HFF-Myc (cell line): ENCODE measurements around the gene PTPRN2.

ENCODE experiments used
- DNase-seq: peaks from one replicate; pipeline ENCODE4 v3.0.0-alpha.2; 2011; ENCODE audit warnings: low read depth; ENCODE audit errors: extremely low read depth
- H3K4me3 ChIP-seq: replicated peaks from 2 replicates; pipeline ENCODE4 v1.5.1; 2011; ENCODE audit warnings: low read depth, mild to moderate bottlenecking, control low read depth, low read length
- TF ChIP-seq, protein P1 (sequence below): IDR thresholded peaks from 2 replicates; pipeline ENCODE4 v1.5.1; 2012; ENCODE audit warnings: mild to moderate bottlenecking, low read depth, low read length, control low read depth; ENCODE audit errors: missing control alignments

The PTPRN2 gene

DNA sequence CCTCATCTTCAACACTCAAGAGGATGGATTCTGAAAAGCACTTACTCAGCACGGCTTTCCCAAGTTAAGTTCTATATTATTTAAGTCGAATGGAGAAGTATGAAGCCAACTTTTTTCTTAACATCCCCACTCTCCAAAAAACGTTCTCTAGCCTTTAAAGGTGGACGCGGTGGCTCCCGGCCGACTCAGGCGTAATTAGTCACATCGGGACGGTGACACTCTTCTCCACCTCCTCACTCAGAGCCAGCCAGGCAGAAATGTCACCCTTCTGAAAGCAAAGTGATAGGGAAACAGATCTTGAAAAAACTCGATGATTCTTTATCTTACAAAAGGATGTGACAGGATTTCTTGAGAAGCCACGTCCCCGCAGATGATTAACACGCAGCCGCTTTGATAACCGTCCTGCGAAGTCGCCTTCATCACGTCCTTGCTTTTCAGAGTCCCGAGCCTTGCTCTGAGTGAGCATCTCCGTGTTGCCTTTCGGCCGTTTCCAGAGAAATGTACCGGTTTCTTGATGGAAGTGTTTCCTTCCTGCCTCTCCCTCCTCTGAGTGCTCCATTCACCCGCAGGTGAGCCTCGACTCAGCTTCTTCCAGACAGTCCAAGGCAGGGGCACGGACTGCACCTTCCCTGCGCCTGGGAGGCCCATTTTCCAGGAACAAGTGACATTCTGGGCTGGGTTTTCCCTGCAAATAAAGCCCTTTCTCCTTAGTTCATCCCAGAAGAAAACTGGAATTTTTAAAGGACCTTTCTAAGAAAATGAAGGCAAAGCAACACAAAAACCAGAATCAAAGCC is 936.1 kb downstream of the PTPRN2 start:
- H3K4me3 ChIP-seq = no peak overlapping the region
- TF ChIP-seq, protein P1, sequence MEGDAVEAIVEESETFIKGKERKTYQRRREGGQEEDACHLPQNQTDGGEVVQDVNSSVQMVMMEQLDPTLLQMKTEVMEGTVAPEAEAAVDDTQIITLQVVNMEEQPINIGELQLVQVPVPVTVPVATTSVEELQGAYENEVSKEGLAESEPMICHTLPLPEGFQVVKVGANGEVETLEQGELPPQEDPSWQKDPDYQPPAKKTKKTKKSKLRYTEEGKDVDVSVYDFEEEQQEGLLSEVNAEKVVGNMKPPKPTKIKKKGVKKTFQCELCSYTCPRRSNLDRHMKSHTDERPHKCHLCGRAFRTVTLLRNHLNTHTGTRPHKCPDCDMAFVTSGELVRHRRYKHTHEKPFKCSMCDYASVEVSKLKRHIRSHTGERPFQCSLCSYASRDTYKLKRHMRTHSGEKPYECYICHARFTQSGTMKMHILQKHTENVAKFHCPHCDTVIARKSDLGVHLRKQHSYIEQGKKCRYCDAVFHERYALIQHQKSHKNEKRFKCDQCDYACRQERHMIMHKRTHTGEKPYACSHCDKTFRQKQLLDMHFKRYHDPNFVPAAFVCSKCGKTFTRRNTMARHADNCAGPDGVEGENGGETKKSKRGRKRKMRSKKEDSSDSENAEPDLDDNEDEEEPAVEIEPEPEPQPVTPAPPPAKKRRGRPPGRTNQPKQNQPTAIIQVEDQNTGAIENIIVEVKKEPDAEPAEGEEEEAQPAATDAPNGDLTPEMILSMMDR = no peak
- DNase-seq = no peak

DNA sequence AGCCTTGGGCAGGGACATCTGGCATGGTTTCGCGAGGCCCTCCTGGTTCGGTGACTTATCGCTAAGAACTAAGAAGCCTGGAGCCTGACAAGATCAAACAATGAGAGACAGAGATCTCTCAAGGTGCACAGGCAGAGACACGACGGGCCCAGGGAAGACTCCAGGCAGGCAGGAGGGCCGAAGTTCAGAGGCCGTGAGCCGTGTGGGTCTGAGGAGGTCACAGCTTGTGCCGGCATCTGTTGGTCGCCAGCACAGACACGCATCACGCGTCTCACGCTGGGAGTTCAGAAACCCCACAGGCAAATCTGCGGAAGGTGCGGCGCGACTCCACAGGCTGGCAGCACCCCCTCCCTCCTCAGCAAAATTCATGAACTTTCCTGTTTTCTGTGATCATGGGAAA is 936.8 kb downstream of the PTPRN2 start:
- no peak for DNase-seq
- H3K4me3 ChIP-seq = no peak overlapping the region
- TF ChIP-seq, protein P1 = no peak

DNA sequence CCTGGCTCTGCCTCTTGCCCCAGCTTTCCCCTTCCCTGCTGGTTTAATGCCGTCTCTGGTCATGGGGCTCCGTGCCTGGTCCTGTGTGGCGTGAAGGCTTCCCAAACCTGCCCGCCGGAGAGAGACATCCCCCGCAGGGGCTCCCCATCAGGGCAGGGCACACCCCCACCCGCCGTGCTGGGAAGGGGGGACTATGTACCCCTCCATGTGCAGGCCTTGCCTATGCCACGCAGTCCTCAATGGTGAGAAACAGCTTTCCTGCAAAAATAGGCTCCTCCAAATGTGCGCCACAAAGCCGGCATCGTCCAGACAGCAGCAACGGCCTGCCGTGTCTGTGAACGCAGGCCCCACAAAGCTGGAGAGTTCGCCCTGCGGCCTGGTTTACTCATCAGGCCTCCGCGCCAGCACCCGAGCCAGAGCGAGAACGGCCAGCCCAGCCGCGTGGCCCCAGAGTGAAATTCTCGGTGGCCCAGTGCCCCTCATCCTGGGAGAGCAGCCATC is 937.4 kb downstream of the PTPRN2 start:
- TF ChIP-seq, protein P1 = no peak
- no peak overlapping the region for H3K4me3 ChIP-seq
- DNase-seq = no peak

DNA sequence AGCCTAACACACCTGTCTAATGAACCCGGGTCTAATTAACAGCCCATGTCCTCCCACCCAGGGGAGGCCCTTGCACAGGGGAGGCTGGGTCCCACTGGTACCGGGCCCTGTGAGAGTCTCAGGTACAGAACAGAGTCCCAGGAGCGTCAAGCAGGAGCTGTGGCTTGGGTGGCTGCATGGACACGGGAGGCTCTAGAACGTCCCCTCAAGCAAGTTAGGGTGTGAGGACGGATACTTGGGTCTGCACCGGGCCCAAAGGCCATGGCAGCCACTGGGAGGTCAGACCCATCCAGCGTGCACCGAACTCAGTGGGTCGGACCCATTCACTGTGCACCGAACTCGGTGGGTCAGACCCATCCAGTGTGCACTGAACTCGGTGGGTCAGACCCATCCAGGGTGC is 941.1 kb downstream of the PTPRN2 start:
- no peak for DNase-seq
- no peak overlapping the region for H3K4me3 ChIP-seq
- TF ChIP-seq, protein P1 = no peak

DNA sequence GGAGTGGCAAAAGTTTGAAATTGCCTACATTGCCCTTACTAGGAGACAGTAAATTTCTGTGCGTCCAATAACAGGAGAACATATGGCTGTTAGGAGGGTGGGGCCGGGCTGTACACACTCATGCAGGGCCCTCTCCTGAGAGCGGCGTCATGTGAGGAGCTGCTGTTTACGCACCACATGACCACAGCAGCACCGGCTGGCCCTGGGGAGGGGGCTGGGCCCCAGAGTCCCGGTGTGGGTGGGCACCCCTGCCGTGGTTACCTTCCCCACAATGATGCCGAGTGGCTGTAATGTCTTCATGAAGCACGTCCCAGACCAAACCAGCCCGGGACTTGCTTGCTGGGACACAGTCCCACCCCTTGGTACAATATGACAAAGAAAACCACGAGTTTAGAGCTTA is 942.1 kb downstream of the PTPRN2 start:
- DNase-seq = no peak
- H3K4me3 ChIP-seq = no peak overlapping the region
- TF ChIP-seq, protein P1 = no peak

DNA sequence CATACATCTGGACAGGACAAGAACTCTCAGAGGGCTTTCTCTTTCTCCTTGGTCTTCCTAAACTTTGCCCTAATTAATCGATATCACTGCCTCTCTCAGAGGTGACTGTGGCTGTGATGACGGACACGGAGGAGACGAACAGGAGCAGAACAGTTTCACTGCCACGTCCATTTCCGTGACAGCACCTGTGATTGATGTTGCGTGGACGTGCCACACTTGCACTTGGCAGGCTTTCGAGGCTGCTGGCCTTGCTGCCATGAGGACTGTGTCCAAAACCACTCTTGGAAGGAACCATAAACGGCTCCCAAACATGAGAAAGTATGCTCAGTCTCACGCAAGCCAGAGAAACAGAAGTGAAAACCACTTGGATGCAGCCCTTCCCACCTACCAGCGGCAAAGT is 942.7 kb downstream of the PTPRN2 start:
- DNase-seq = no peak
- H3K4me3 ChIP-seq = no peak overlapping the region
- TF ChIP-seq, protein P1 = no peak
